ENCODE measurements around the gene CYB5R4. TPM values are rescaled to one million over a fixed set of nuclear protein-coding genes. Genes with fewer than 3 reads are reported as not detected.
A peak's percentile ranks its signal among the peaks of the same experiment; 100 is the strongest.
"Not testable (repeated sequence)": the region's sequence is repeated elsewhere in the genome, so short reads cannot be mapped to it uniquely, and the experiment has no call there.

The CYB5R4 gene
- total RNA-seq, 1 experiment from 2014 or later: 28.7 TPM

DNA sequence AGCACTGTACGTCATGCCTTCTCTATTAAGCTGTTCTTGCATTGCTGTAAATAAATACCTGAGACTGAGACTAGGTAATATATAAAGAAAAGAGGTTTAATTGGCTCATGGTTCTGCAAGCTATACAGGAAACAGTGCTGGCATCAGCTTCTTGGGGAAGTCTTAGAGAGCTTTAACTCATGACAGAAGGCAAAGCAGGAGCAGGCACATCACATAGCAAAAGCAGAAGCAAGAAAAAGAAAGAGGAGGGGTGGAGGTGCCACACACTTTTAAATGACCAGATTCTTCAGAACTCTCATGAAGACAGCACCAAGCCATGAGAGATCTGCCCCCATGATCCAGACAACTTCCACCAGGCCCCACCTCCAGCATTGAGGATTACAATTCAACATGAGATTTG, 30.1 kb downstream of the CYB5R4 start:
- Histone ChIP-seq H3K4me3 (no peak overlapping the region), H3K36me3 (no peaks in the 10 kb centered on the region), H3K9me3 (no peaks in the 10 kb centered on the region), H3K27me3 (no peaks in the 10 kb centered on the region)
- DNase-seq: no peak

GRCh38 chr6:83890520-83890919, 31.0 kb downstream of the CYB5R4 start:
- Histone ChIP-seq H3K27me3 (no peaks in the 10 kb centered on the region), H3K9me3 (no peaks in the 10 kb centered on the region), H3K36me3 (no peaks in the 10 kb centered on the region), H3K4me3 (no peak overlapping the region)
- DNase-seq: no peak

- no peaks in the 10 kb centered on the region for H3K36me3 ChIP-seq
- no peaks in the 10 kb centered on the region for H3K9me3 ChIP-seq
- no peaks in the 10 kb centered on the region for H3K27me3 ChIP-seq
- H3K4me3 ChIP-seq: no peak overlapping the region
- no peak for DNase-seq
Measured at GRCh38 chr6:83891586-83891985, 32.1 kb downstream of the CYB5R4 start.

- Histone ChIP-seq H3K36me3 (no peaks in the 10 kb centered on the region), H3K27me3 (no peaks in the 10 kb centered on the region), H3K9me3 (0 out of 2 replicates have a peak, but pooled peaks cover 2% of the 10 kb centered on the region), H3K4me3 (no peak overlapping the region)
- no peak for DNase-seq
Measured at GRCh38 chr6:83893024-83893423, 33.5 kb downstream of the CYB5R4 start.

- not testable (repeated sequence) for H3K36me3 ChIP-seq, H3K4me3 ChIP-seq, H3K27me3 ChIP-seq, DNase-seq
- H3K9me3 ChIP-seq: peaks cover 10% of the 10 kb centered on the region
Measured at GRCh38 chr6:83897094-83897493, 37.6 kb downstream of the CYB5R4 start.

DNA sequence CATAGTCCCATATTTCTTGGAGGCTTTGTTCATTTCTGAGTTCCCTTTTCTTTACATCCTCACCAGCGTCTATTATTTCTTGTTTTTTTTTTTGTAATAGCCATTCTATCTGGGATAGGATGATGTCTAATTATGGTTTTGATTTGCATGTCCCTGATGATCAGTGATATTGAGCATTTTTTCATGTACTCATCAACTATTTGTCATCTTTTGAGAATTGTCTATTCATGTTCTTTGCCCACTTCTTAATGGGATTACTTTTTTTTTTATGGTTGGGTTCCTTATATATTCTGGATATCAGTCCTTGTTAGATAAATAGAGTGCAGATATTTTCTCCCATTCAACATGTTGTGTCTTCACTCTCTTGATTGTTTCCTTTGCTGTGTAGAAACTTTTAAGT, 42.1 kb downstream of the CYB5R4 start:
- Histone ChIP-seq H3K36me3 (no peaks in the 10 kb centered on the region), H3K9me3 (peaks cover 16% of the 10 kb centered on the region), H3K4me3 (no peak overlapping the region), H3K27me3 (no peaks in the 10 kb centered on the region)
- DNase-seq: no peak

DNA sequence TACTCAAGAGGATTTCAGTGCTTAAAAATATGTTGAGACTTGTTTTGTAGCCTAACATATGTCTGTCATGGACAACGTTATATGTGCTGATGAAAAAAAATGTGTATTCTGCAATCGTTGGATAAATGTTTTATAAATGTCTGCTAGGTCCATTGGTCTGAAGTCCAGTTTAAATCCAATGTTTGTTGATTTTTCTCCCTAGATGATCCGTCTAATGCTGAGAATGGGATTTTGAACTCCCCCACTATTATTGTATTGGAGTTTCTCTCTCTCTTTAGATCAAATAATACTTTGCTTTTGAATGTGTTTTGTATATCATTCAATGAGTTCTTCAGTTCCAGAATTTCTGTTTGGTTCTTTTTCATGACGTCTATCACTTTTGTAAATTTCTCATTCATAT, 44.9 kb downstream of the CYB5R4 start:
- DNase-seq: no peak
- no peaks in the 10 kb centered on the region for H3K27me3 ChIP-seq
- H3K9me3 ChIP-seq: peaks cover 14% of the 10 kb centered on the region

DNA sequence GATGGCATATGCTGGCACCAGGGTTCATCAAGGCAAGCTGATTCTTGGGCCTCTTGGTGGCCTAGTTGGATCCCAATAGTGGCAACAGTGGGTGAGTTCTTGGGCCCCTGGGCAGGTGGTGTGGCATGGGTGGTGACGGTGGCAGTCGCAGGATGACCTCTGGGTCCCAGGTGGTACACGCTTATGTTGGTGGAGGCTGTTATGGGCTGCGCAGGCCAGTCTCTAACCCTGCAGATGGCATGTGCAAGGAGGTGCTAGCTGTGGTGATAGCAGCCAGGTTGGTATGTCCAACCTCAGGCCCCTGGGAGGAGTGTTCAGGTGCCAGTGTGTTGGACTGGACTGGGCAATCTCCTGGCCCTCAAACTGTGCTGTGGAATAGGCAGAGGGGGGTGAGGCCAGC, 46.2 kb downstream of the CYB5R4 start:
- Histone ChIP-seq H3K27me3 (no peaks in the 10 kb centered on the region), H3K4me3 (no peak overlapping the region), H3K36me3 (no peaks in the 10 kb centered on the region), H3K9me3 (peaks cover 14% of the 10 kb centered on the region)
- no peak for DNase-seq

More for the DNA sequence above, 44.9 kb downstream of the CYB5R4 start:
- H3K36me3 ChIP-seq: no peaks in the 10 kb centered on the region
- no peak overlapping the region for H3K4me3 ChIP-seq

DNA sequence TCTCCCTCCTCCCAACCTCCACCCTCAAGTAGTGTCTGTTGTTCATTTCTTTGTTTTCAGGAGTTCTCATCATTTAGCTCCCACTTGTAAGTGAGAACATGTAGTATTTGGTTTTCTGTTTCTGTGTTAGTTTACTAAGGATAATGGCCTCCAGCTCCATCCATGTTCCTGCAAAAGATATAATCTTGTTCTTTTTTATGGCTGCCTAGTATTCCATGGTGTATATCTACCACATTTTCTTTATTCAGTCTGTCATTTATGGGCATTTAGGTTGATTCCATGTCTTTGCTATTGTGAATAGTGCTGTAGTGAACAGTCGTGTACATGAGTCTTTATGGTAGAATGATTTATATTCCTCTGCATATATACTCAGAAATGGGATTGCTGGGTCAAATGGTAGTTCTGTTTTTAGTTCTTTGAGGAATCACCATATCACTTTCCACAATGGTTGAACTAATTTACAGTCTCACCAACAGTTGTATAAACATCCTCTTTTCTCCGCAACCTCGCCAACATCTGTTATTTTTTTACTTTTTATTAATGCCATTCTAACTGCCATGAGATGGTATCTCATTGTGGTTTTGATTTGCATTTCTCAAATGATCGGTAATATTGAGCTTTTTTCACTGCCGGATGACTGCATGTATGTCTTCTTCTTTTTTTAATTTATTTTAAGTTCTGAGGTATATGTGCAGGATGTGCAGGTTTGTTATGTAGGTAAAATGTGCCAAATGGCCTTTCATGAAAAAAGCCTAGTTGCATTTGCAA, 48.3 kb downstream of the CYB5R4 start:
- not testable (repeated sequence) for H3K4me3 ChIP-seq, H3K9me3 ChIP-seq, H3K36me3 ChIP-seq, DNase-seq, H3K27me3 ChIP-seq

GRCh38 chr6:83908813-83909212, 49.3 kb downstream of the CYB5R4 start:
- Histone ChIP-seq H3K36me3 (no peaks in the 10 kb centered on the region), H3K9me3 (no peaks in the 10 kb centered on the region), H3K4me3 (no peak overlapping the region), H3K27me3 (no peaks in the 10 kb centered on the region)
- peak; percentile 20 for DNase-seq

DNA sequence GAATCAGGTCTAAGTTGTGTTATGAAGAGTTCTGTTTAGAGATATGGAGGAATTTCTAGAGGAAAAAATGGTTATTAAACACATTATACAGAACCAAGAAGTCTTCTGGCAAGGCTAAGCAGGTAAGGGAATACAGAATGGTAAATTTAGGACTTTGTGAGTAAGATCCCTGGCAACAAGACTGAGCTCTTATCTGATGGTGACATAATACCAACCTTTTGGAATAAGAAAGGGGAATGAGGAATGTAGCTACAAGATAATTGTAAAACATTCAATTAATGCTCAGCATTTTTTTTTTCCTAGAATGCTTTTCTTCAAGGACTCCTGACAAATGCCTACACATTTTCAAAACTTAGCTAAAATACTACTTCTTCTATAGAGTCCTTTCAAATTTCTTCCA, 51.8 kb downstream of the CYB5R4 start:
- no peak for DNase-seq
- Histone ChIP-seq H3K4me3 (no peak overlapping the region), H3K9me3 (no peaks in the 10 kb centered on the region), H3K36me3 (no peaks in the 10 kb centered on the region), H3K27me3 (no peaks in the 10 kb centered on the region)

DNA sequence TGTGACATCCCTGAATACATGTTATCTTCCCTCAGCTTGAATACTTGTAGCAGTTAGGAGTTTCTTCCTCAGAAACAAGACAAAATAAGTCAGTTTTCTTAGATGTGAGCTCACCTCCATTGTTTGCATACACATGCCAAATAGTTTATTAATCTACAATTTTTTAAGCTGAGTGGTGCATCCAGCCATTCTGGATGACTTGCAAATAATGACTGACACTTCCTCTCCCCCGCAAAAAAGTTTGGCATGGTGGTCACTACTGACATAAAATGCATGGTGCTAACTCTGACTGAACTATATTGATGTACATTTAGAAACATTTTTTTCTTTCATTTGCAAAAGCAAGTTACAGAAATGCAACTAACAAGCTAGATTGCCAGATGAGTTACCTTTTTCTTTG, 55.5 kb downstream of the CYB5R4 start:
- DNase-seq: peak; percentile 47

GRCh38 chr6:83917001-83917400, 57.5 kb downstream of the CYB5R4 start:
- no peaks in the 10 kb centered on the region for H3K27me3 ChIP-seq
- H3K4me3 ChIP-seq: no peak overlapping the region
- no peak for DNase-seq
- H3K9me3 ChIP-seq: no peaks in the 10 kb centered on the region
- H3K36me3 ChIP-seq: no peaks in the 10 kb centered on the region

More for the DNA sequence above, 55.5 kb downstream of the CYB5R4 start:
- H3K9me3 ChIP-seq: no peaks in the 10 kb centered on the region
- H3K4me3 ChIP-seq: no peak overlapping the region
- H3K27me3 ChIP-seq: no peaks in the 10 kb centered on the region
- H3K36me3 ChIP-seq: no peaks in the 10 kb centered on the region

- Histone ChIP-seq H3K4me3 (no peak overlapping the region), H3K27me3 (no peaks in the 10 kb centered on the region), H3K9me3 (no peaks in the 10 kb centered on the region), H3K36me3 (no peaks in the 10 kb centered on the region)
- DNase-seq: no peak
Measured at GRCh38 chr6:83920017-83920416, 60.5 kb downstream of the CYB5R4 start.

- H3K36me3 ChIP-seq: no peaks in the 10 kb centered on the region
- no peaks in the 10 kb centered on the region for H3K27me3 ChIP-seq
- H3K4me3 ChIP-seq: no peak overlapping the region
- no peak for DNase-seq
- H3K9me3 ChIP-seq: no peaks in the 10 kb centered on the region
Measured at GRCh38 chr6:83921315-83921714, 61.8 kb downstream of the CYB5R4 start.

- H3K4me3 ChIP-seq: no peak overlapping the region
- DNase-seq: no peak
- H3K36me3 ChIP-seq: peaks cover 4% of the 10 kb centered on the region; the same call in 1 of the 2 replicates
- no peaks in the 10 kb centered on the region for H3K27me3 ChIP-seq
- no peaks in the 10 kb centered on the region for H3K9me3 ChIP-seq
Measured at GRCh38 chr6:83927470-83927869, 68.0 kb downstream of the CYB5R4 start.

DNA sequence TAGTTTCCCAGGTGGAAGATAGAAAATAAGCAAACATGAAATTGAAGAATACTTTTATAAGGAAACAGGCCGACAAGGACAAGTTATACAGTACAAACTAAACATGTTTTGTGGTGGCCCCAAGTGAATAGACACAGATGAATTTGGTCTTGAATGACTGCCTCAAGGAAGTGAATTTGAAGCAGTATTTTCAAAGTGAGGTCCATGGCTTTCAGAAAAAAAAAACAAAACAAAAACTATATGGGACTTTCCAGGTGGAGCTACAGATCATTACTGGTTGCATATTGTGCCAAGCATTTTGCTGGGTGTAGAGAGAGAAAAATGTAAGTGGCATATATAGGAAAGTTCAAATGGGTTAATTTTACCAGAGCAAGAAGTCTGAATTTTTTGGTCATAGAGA, 68.8 kb downstream of the CYB5R4 start:
- DNase-seq: no peak
- no peak overlapping the region for H3K4me3 ChIP-seq
- no peaks in the 10 kb centered on the region for H3K9me3 ChIP-seq
- H3K36me3 ChIP-seq: peaks cover 4% of the 10 kb centered on the region; the same call in 1 of the 2 replicates
- H3K27me3 ChIP-seq: no peaks in the 10 kb centered on the region

DNA sequence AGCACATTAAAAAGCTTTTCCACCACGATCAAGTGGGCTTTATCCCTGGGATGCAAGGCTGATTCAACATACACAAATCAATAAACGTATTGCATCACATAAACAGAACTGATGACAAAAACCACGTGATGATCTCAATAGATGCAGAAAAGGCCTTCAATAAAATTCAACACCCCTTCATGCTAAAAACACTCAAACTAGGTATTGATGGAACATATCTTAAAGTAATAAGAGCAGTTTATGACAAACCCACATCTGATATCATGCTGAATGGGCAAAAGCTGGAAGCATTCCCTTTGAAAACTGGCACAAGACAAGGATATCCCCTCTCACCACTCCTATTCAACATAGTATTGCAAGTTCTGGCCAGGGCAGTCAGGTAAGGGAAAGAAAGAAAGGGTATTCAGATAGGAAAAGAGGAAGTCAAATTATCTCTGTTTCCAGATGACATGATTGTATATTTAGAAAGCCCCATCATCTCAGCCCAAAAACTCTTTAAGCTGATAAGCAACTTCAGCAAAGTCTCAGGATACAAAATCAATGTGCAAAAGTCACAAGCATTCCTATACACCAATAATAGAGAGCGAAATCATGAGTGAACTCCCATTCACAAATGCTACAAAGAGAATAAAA, 86.8 kb downstream of the CYB5R4 start:
- not testable (repeated sequence) for DNase-seq, H3K4me3 ChIP-seq, H3K9me3 ChIP-seq, H3K27me3 ChIP-seq, H3K36me3 ChIP-seq

Measured in MG63 (cell line).